ENCODE measurements around the gene MCF2L.

The MCF2L gene

GRCh38 chr13:112974125-112974524 is 5.1 kb downstream of the MCF2L start:
- Histone ChIP-seq H3K4me1 (ENCODE audit: control insufficient read depth, insufficient read depth, low read length) (peaks cover 5% of the 10 kb centered on the region; the same call in 1 of the 2 replicates), H3K27ac (ENCODE audit: low read depth, low read length) (no peak overlapping the region), H3K9me3 (ENCODE audit: control insufficient read depth, insufficient read depth, low read depth, low read length) (peaks cover 19% of the 10 kb centered on the region), H3K4me3 (ENCODE audit: low read depth, low read length) (no peak overlapping the region), H3K27me3 (ENCODE audit: control insufficient read depth, insufficient read depth, low read length) (peaks cover 20% of the 10 kb centered on the region), H3K9ac (ENCODE audit: low read length) (no peak overlapping the region), H3K36me3 (ENCODE audit: control insufficient read depth, insufficient read depth, low read length) (no peaks in the 10 kb centered on the region)

GRCh38 chr13:112974671-112975070 is 5.7 kb downstream of the MCF2L start:
- H3K9me3 ChIP-seq (ENCODE audit: control insufficient read depth, insufficient read depth, low read depth, low read length) = peaks cover 19% of the 10 kb centered on the region
- no peak overlapping the region for H3K9ac ChIP-seq (ENCODE audit: low read length)
- peaks cover 16% of the 10 kb centered on the region for H3K27me3 ChIP-seq (ENCODE audit: control insufficient read depth, insufficient read depth, low read length)

GRCh38 chr13:112975401-112975939 is 6.5 kb downstream of the MCF2L start:
- Histone ChIP-seq H3K4me1 (ENCODE audit: control insufficient read depth, insufficient read depth, low read length) (peaks cover 5% of the 10 kb centered on the region; the same call in 1 of the 2 replicates), H3K4me3 (ENCODE audit: low read depth, low read length) (no peak overlapping the region), H3K36me3 (ENCODE audit: control insufficient read depth, insufficient read depth, low read length) (no peaks in the 10 kb centered on the region), H3K27ac (ENCODE audit: low read depth, low read length) (no peak overlapping the region), H3K9me3 (ENCODE audit: control insufficient read depth, insufficient read depth, low read depth, low read length) (peaks cover 19% of the 10 kb centered on the region), H3K9ac (ENCODE audit: low read length) (no peak overlapping the region), H3K27me3 (ENCODE audit: control insufficient read depth, insufficient read depth, low read length) (peaks cover 8% of the 10 kb centered on the region)

More at GRCh38 chr13:112974671-112975070, 5.7 kb downstream of the MCF2L start:
- H3K4me1 ChIP-seq (ENCODE audit: control insufficient read depth, insufficient read depth, low read length) = peaks cover 5% of the 10 kb centered on the region; the same call in 1 of the 2 replicates
- no peaks in the 10 kb centered on the region for H3K36me3 ChIP-seq (ENCODE audit: control insufficient read depth, insufficient read depth, low read length)
- no peak overlapping the region for H3K4me3 ChIP-seq (ENCODE audit: low read depth, low read length)
- no peak overlapping the region for H3K27ac ChIP-seq (ENCODE audit: low read depth, low read length)

GRCh38 chr13:112976526-112976925 is 7.5 kb downstream of the MCF2L start:
- Histone ChIP-seq H3K27me3 (ENCODE audit: control insufficient read depth, insufficient read depth, low read length) (no peaks in the 10 kb centered on the region; the same call in 1 of the 2 replicates), H3K4me1 (ENCODE audit: control insufficient read depth, insufficient read depth, low read length) (peaks cover 8% of the 10 kb centered on the region; the same call in 1 of the 2 replicates), H3K36me3 (ENCODE audit: control insufficient read depth, insufficient read depth, low read length) (no peaks in the 10 kb centered on the region), H3K4me3 (ENCODE audit: low read depth, low read length) (no peak overlapping the region), H3K27ac (ENCODE audit: low read depth, low read length) (no peak overlapping the region), H3K9ac (ENCODE audit: low read length) (no peak overlapping the region), H3K9me3 (ENCODE audit: control insufficient read depth, insufficient read depth, low read depth, low read length) (peaks cover 10% of the 10 kb centered on the region)

- Histone ChIP-seq H3K27me3 (ENCODE audit: control insufficient read depth, insufficient read depth, low read length) (no peaks in the 10 kb centered on the region; the same call in 1 of the 2 replicates), H3K4me3 (ENCODE audit: low read depth, low read length) (no peak overlapping the region)
Observed at GRCh38 chr13:112977091-112977490, 8.1 kb downstream of the MCF2L start.

GRCh38 chr13:112977525-112977924 is 8.5 kb downstream of the MCF2L start:
- no peak overlapping the region for H3K4me3 ChIP-seq (ENCODE audit: low read depth, low read length)
- peaks cover under 1% of the 10 kb centered on the region; the same call in 1 of the 2 replicates for H3K9me3 ChIP-seq (ENCODE audit: control insufficient read depth, insufficient read depth, low read depth, low read length)
- H3K9ac ChIP-seq (ENCODE audit: low read length) = no peak overlapping the region
- peaks cover 8% of the 10 kb centered on the region; the same call in 1 of the 2 replicates for H3K4me1 ChIP-seq (ENCODE audit: control insufficient read depth, insufficient read depth, low read length)
- no peaks in the 10 kb centered on the region; the same call in 1 of the 2 replicates for H3K27me3 ChIP-seq (ENCODE audit: control insufficient read depth, insufficient read depth, low read length)
- no peak overlapping the region for H3K27ac ChIP-seq (ENCODE audit: low read depth, low read length)
- no peaks in the 10 kb centered on the region for H3K36me3 ChIP-seq (ENCODE audit: control insufficient read depth, insufficient read depth, low read length)

More at GRCh38 chr13:112977091-112977490, 8.1 kb downstream of the MCF2L start:
- Histone ChIP-seq H3K9me3 (ENCODE audit: control insufficient read depth, insufficient read depth, low read depth, low read length) (peaks cover 5% of the 10 kb centered on the region), H3K36me3 (ENCODE audit: control insufficient read depth, insufficient read depth, low read length) (no peaks in the 10 kb centered on the region), H3K27ac (ENCODE audit: low read depth, low read length) (no peak overlapping the region), H3K9ac (ENCODE audit: low read length) (no peak overlapping the region), H3K4me1 (ENCODE audit: control insufficient read depth, insufficient read depth, low read length) (peaks cover 8% of the 10 kb centered on the region; the same call in 1 of the 2 replicates)

- Histone ChIP-seq H3K4me1 (ENCODE audit: control insufficient read depth, insufficient read depth, low read length) (peaks cover 15% of the 10 kb centered on the region; the same call in 1 of the 2 replicates), H3K9me3 (ENCODE audit: control insufficient read depth, insufficient read depth, low read depth, low read length) (no peaks in the 10 kb centered on the region), H3K27me3 (ENCODE audit: control insufficient read depth, insufficient read depth, low read length) (no peaks in the 10 kb centered on the region; the same call in 1 of the 2 replicates), H3K27ac (ENCODE audit: low read depth, low read length) (no peak overlapping the region), H3K9ac (ENCODE audit: low read length) (no peak overlapping the region), H3K4me3 (ENCODE audit: low read depth, low read length) (no peak overlapping the region), H3K36me3 (ENCODE audit: control insufficient read depth, insufficient read depth, low read length) (no peaks in the 10 kb centered on the region)
Observed at GRCh38 chr13:112978561-112979405, 9.8 kb downstream of the MCF2L start.

- no peaks in the 10 kb centered on the region for H3K9me3 ChIP-seq (ENCODE audit: control insufficient read depth, insufficient read depth, low read depth, low read length)
- H3K9ac ChIP-seq (ENCODE audit: low read length) = no peak overlapping the region
- H3K27ac ChIP-seq (ENCODE audit: low read depth, low read length) = no peak overlapping the region
- H3K36me3 ChIP-seq (ENCODE audit: control insufficient read depth, insufficient read depth, low read length) = no peaks in the 10 kb centered on the region
- peaks cover 15% of the 10 kb centered on the region; the same call in 1 of the 2 replicates for H3K4me1 ChIP-seq (ENCODE audit: control insufficient read depth, insufficient read depth, low read length)
- H3K4me3 ChIP-seq (ENCODE audit: low read depth, low read length) = no peak overlapping the region
- H3K27me3 ChIP-seq (ENCODE audit: control insufficient read depth, insufficient read depth, low read length) = no peaks in the 10 kb centered on the region; the same call in 1 of the 2 replicates
Observed at GRCh38 chr13:112979406-112979902, 10.4 kb downstream of the MCF2L start.

GRCh38 chr13:112980434-112980833 is 11.4 kb downstream of the MCF2L start:
- H3K4me3 ChIP-seq (ENCODE audit: low read depth, low read length) = no peak overlapping the region
- no peak overlapping the region for H3K9ac ChIP-seq (ENCODE audit: low read length)
- H3K36me3 ChIP-seq (ENCODE audit: control insufficient read depth, insufficient read depth, low read length) = no peaks in the 10 kb centered on the region
- no peaks in the 10 kb centered on the region for H3K9me3 ChIP-seq (ENCODE audit: control insufficient read depth, insufficient read depth, low read depth, low read length)
- no peak overlapping the region for H3K27ac ChIP-seq (ENCODE audit: low read depth, low read length)
- peaks cover 22% of the 10 kb centered on the region; the same call in 1 of the 2 replicates for H3K4me1 ChIP-seq (ENCODE audit: control insufficient read depth, insufficient read depth, low read length)
- H3K27me3 ChIP-seq (ENCODE audit: control insufficient read depth, insufficient read depth, low read length) = no peaks in the 10 kb centered on the region; the same call in 1 of the 2 replicates

GRCh38 chr13:112981451-112981850 is 12.4 kb downstream of the MCF2L start:
- no peak overlapping the region for H3K27ac ChIP-seq (ENCODE audit: low read depth, low read length)
- no peaks in the 10 kb centered on the region for H3K36me3 ChIP-seq (ENCODE audit: control insufficient read depth, insufficient read depth, low read length)
- H3K4me1 ChIP-seq (ENCODE audit: control insufficient read depth, insufficient read depth, low read length) = peaks cover 22% of the 10 kb centered on the region; the same call in 1 of the 2 replicates
- no peaks in the 10 kb centered on the region; the same call in 1 of the 2 replicates for H3K27me3 ChIP-seq (ENCODE audit: control insufficient read depth, insufficient read depth, low read length)
- H3K9me3 ChIP-seq (ENCODE audit: control insufficient read depth, insufficient read depth, low read depth, low read length) = no peaks in the 10 kb centered on the region
- H3K4me3 ChIP-seq (ENCODE audit: low read depth, low read length) = no peak overlapping the region
- no peak overlapping the region for H3K9ac ChIP-seq (ENCODE audit: low read length)
